ENCODE measurements around the gene KCNK3.

Gene KCNK3

GRCh38 chr2:26776195-26776800, 83.8 kb downstream of the KCNK3 start:
- Histone ChIP-seq H3K27me3 (ENCODE audit: control insufficient read depth, insufficient read depth, low read length, poor library complexity, severe bottlenecking) (no peaks in the 10 kb centered on the region), H3K27ac (ENCODE audit: insufficient read depth, low read depth, low read length, poor library complexity, severe bottlenecking) (no peak overlapping the region), H3K36me3 (ENCODE audit: control insufficient read depth, insufficient read depth, low read length) (peaks cover 5% of the 10 kb centered on the region), H3K4me3 (ENCODE audit: insufficient read depth, low read depth, low read length) (no peak overlapping the region), H3K4me1 (ENCODE audit: control insufficient read depth, insufficient read depth, low read length) (peaks cover 3% of the 10 kb centered on the region), H3K9me3 (ENCODE audit: control insufficient read depth, low read length) (no peaks in the 10 kb centered on the region)
- 97% methylated on average over 5 of the region's 5 CpGs for WGBS, 2 experiments

- Histone ChIP-seq H3K4me3 (ENCODE audit: insufficient read depth, low read depth, low read length) (no peak overlapping the region), H3K27ac (ENCODE audit: insufficient read depth, low read depth, low read length, poor library complexity, severe bottlenecking) (no peak overlapping the region), H3K36me3 (ENCODE audit: control insufficient read depth, insufficient read depth, low read length) (peaks cover 5% of the 10 kb centered on the region), H3K4me1 (ENCODE audit: control insufficient read depth, insufficient read depth, low read length) (no peaks in the 10 kb centered on the region), H3K9me3 (ENCODE audit: control insufficient read depth, low read length) (no peaks in the 10 kb centered on the region), H3K27me3 (ENCODE audit: control insufficient read depth, insufficient read depth, low read length, poor library complexity, severe bottlenecking) (no peaks in the 10 kb centered on the region)
- 96% methylated on average over 18 of the region's 18 CpGs for WGBS, 2 experiments
Observed at GRCh38 chr2:26778098-26778497, 85.6 kb downstream of the KCNK3 start.

- WGBS, 2 experiments, result 89 to 92% methylated on average over 2 to 3 of the region's 3 CpGs
- H3K36me3 ChIP-seq (ENCODE audit: control insufficient read depth, insufficient read depth, low read length), result peaks cover 5% of the 10 kb centered on the region
- no peak overlapping the region for H3K27ac ChIP-seq (ENCODE audit: insufficient read depth, low read depth, low read length, poor library complexity, severe bottlenecking)
- no peak overlapping the region for H3K4me3 ChIP-seq (ENCODE audit: insufficient read depth, low read depth, low read length)
- H3K4me1 ChIP-seq (ENCODE audit: control insufficient read depth, insufficient read depth, low read length), result no peaks in the 10 kb centered on the region
- H3K9me3 ChIP-seq (ENCODE audit: control insufficient read depth, low read length), result no peaks in the 10 kb centered on the region
- no peaks in the 10 kb centered on the region for H3K27me3 ChIP-seq (ENCODE audit: control insufficient read depth, insufficient read depth, low read length, poor library complexity, severe bottlenecking)
Observed at GRCh38 chr2:26778507-26778906, 86.0 kb downstream of the KCNK3 start.

- no peaks in the 10 kb centered on the region for H3K9me3 ChIP-seq (ENCODE audit: control insufficient read depth, low read length)
- peaks cover 5% of the 10 kb centered on the region for H3K36me3 ChIP-seq (ENCODE audit: control insufficient read depth, insufficient read depth, low read length)
- H3K27ac ChIP-seq (ENCODE audit: insufficient read depth, low read depth, low read length, poor library complexity, severe bottlenecking), result no peak overlapping the region
- no peak overlapping the region for H3K4me3 ChIP-seq (ENCODE audit: insufficient read depth, low read depth, low read length)
- H3K4me1 ChIP-seq (ENCODE audit: control insufficient read depth, insufficient read depth, low read length), result no peaks in the 10 kb centered on the region
- WGBS, 2 experiments, result 94 to 95% methylated on average over 4 of the region's 4 CpGs
- H3K27me3 ChIP-seq (ENCODE audit: control insufficient read depth, insufficient read depth, low read length, poor library complexity, severe bottlenecking), result no peaks in the 10 kb centered on the region
Observed at GRCh38 chr2:26780203-26780760, 87.8 kb downstream of the KCNK3 start.
